Omental fat pad (tissue), 4 donors: ENCODE data around the gene LRRFIP1. TPM values are rescaled to one million over a fixed set of nuclear protein-coding genes. Genes with fewer than 3 reads are reported as not detected.
A peak's percentile ranks its signal among the peaks of the same experiment; 100 is the strongest.

Experiments used
- ATAC-seq: fragments of 150-250 bp; one replicate; pipeline ENCODE4 v1.9.1; 2016; ENCODE audit warnings: mild to moderate bottlenecking, moderate library complexity; ENCODE audit not compliant: low FRiP score
- DNase-seq: peaks from one replicate; pipeline ENCODE4 v3.0.0-alpha.2; 2019; ENCODE audit warnings: low spot score
- total RNA-seq, 4 donors: library from RNA; depleted of rRNA; stranded (reverse); fragments of >200 nt; gene quantifications; one replicate each; pipeline ENCODE4 v1.1.0, GENCODE V29; 2016
- TF ChIP-seq, protein P1 (sequence below), 3 donors: fragments of 450-650 bp; IDR thresholded peaks; one replicate each; pipeline ENCODE4 v1.5.1; 2016 to 2017; ENCODE audit warnings: antibody characterized with exemption in 3 of 3, mild to moderate bottlenecking in 3 of 3, moderate library complexity in 2 of 3

LRRFIP1 gene
- total RNA-seq, 4 donors from 2014 or later: 90.0 to 257 (median 113) TPM

DNA sequence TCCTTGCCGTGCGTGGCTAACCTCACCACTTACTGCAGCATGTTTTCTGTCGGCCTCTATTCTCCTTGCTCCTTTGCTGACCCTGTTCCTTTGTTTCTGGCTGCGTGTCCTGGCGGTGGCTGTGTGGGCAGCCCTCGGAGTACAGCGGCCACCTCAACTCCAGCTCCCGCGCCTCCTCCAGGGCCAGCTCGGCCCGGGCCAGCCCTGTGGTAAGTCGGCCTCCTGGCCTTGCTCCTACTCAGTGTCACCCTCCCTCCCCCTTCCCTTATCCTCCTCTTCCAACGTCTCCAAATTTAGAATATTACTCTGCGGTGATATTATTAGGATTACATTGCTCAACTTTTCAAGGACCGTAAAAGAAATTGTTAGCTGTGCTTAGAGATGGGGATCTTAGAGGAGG lies 111.7 kb downstream of the LRRFIP1 start:
- ATAC-seq (no peak), DNase-seq (no peak)
- TF ChIP-seq, protein P1, sequence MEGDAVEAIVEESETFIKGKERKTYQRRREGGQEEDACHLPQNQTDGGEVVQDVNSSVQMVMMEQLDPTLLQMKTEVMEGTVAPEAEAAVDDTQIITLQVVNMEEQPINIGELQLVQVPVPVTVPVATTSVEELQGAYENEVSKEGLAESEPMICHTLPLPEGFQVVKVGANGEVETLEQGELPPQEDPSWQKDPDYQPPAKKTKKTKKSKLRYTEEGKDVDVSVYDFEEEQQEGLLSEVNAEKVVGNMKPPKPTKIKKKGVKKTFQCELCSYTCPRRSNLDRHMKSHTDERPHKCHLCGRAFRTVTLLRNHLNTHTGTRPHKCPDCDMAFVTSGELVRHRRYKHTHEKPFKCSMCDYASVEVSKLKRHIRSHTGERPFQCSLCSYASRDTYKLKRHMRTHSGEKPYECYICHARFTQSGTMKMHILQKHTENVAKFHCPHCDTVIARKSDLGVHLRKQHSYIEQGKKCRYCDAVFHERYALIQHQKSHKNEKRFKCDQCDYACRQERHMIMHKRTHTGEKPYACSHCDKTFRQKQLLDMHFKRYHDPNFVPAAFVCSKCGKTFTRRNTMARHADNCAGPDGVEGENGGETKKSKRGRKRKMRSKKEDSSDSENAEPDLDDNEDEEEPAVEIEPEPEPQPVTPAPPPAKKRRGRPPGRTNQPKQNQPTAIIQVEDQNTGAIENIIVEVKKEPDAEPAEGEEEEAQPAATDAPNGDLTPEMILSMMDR (IDR thresholded peaks at IDR 0.05): no peak

- TF ChIP-seq, protein P1 (IDR thresholded peaks at IDR 0.05): no peak
- DNase-seq: no peak
- no peak for ATAC-seq
Measured at GRCh38 chr2:237742191-237742590, 114.8 kb downstream of the LRRFIP1 start.

DNA sequence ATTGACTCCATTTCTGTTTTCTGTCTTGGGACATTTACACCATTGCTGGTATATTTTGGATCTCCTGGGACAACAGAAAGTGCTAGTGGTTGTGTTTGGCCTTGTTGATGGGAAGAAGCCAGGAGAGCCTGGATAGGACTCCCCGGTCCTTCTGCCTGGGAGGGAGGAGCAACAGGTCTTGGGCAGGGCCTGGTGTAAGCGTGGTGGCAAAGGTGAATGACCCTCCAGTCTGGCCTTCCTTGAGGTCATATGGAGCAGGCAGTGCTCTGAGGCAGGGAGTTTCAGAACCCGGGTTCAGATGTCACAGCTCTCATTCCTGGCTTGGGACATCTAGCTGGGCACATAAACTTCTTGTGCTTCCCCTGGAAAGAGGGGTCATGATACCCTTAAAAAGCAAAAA lies 115.2 kb downstream of the LRRFIP1 start:
- ATAC-seq (no peak), DNase-seq (no peak)
- TF ChIP-seq, protein P1 (IDR thresholded peaks at IDR 0.05): no peak

DNA sequence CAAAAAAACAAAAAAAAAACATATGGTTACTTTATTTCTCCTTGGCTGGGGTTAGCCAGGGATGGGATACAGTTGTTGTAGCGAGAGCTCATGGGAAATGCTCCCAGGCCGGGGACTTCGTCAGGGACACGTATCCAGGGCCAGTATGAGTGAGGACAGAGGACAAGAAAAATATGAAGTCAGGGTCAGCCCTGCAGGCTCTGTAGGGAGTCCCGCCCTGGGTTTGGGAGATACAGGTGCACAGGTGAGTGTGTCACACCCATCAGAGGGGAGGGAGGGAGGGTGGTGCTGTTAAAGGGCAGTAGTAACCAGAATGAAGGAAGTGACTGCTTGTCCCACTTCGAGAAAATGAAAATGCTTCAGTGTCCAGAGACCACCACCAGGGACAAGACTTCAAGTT lies 115.6 kb downstream of the LRRFIP1 start:
- no peak for ATAC-seq
- DNase-seq: no peak
- TF ChIP-seq, protein P1 (IDR thresholded peaks at IDR 0.05): no peak

DNA sequence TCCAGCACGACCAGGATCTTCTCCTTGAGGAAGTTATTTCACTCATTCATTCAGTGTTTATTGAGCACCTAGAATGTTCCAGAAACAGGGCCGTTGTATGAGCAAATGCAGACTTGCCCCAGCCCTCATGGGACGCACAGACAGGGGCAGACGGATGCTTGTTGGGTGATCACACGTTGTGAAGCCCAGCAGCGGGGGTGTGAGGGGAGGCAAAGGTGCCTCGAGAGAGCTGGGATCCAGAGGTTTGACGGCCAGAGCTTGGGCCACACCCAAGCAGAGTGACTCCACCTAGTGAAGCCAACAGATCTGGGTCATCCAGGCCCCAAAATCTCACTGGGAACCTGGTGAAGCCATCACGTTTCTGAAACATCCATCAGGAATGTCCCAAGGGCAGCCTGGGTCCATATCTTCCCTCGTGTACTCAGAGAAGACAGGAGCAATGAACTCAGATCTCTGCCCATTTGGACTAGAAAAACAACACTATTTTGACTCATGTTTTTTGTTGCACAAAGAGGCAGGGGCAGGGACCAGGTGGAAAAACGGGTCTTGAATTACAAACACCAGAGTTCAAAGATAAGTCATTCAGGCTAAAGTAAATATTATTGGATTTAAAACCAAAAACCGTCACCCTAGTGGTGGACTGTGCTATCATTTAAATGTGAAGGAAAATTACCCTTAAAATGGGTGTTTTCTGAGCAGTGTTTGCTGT lies 116.3 kb downstream of the LRRFIP1 start:
- DNase-seq (no peak), ATAC-seq (peak; percentile 20)
- TF ChIP-seq, protein P1 (IDR thresholded peaks at IDR 0.05): no peak

- TF ChIP-seq, protein P1 (IDR thresholded peaks at IDR 0.05): no peak
- no peak for ATAC-seq
Measured at GRCh38 chr2:237744270-237744612, 116.9 kb downstream of the LRRFIP1 start.

DNA sequence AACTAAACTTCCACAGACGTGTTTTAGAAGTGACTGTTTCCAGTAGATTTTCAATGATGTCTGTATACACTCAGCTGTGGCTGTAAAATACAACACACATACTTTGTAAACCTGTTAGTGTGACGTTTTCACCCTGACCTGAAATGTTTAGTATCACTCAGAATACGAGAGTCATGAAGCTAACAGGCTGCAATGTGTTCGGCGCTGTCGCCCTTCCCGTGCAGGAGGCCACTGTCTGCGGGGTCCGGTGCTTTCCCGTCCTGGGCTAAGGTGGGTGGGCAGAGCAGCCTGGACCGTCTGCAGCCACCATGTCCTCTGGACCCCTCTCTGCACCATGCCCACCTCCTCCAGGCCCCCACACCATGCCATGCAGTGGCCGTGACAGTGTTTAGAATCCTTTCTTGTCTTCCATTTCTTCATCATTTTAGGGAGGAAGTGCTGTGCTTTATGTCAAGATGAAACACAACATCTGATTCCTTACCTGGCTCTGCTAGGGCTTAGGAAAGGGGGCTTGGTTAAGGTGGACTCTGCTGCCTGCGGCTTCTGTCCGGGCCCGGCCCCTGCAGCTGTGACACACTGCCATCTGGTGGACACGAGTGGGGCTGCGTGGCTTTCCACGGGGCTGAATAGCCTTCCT lies 117.3 kb downstream of the LRRFIP1 start:
- ATAC-seq: peak; percentile 72
- TF ChIP-seq, protein P1 (IDR thresholded peaks at IDR 0.05): peak in 2 of 3 donors; percentile 65 to 95
- peak; percentile 88 for DNase-seq

More at GRCh38 chr2:237744270-237744612, 116.9 kb downstream of the LRRFIP1 start:
- DNase-seq: no peak
